GM23338 (cell line): ENCODE measurements around the gene WBP4. TPM values are rescaled to one million over a fixed set of nuclear protein-coding genes. Genes with fewer than 3 reads are reported as not detected.

Experiments
- ATAC-seq: fragments of 200-7000 bp; cut with Tn5 transposase; 3 replicates; pipeline ENCODE4 v1.9.1; 2020
- DNase-seq: peaks from one replicate; pipeline ENCODE4 v3.0.0-alpha.2; 2015; ENCODE audit warnings: low spot score
- H2AFZ ChIP-seq: fragments of 200-600 bp; sonication (generic); 2 replicates; pipeline ENCODE4 v1.8.0; 2016; ENCODE audit warnings: antibody characterized with exemption, mild to moderate bottlenecking, moderate library complexity
- H3F3A ChIP-seq: fragments of 200-600 bp; sonication (generic); replicated peaks from 2 replicates; pipeline ENCODE4 v1.8.0; 2017; ENCODE audit warnings: antibody characterized with exemption, mixed run types, low read depth
- H3K27ac ChIP-seq: fragments of 200-600 bp; sonication (generic); 2 replicates; pipeline ENCODE4 v1.6.1; 2016; ENCODE audit warnings: low read depth
- H3K27me3 ChIP-seq: fragments of 200-600 bp; sonication (generic); 2 replicates; pipeline ENCODE4 v1.8.0; 2016; ENCODE audit warnings: mild to moderate bottlenecking, mixed run types, moderate library complexity; ENCODE audit not compliant: insufficient read depth
- H3K36me3 ChIP-seq: fragments of 200-600 bp; sonication (generic); 2 replicates; pipeline ENCODE4 v1.8.0; 2016; ENCODE audit warnings: mild to moderate bottlenecking; ENCODE audit not compliant: insufficient read depth
- H3K4me1 ChIP-seq: fragments of 200-600 bp; sonication (generic); 2 replicates; pipeline ENCODE4 v1.8.0; 2016; ENCODE audit warnings: mild to moderate bottlenecking, moderate library complexity; ENCODE audit not compliant: insufficient read depth
- H3K4me2 ChIP-seq: fragments of 200-600 bp; sonication (generic); 2 replicates; pipeline ENCODE4 v1.7.1; 2017; ENCODE audit warnings: mixed run types
- H3K4me3 ChIP-seq: fragments of 200-600 bp; sonication (generic); 2 replicates; pipeline ENCODE4 v1.6.1; 2016; ENCODE audit warnings: mixed run types
- H3K79me2 ChIP-seq: fragments of 200-600 bp; sonication (generic); replicated peaks from 2 replicates; pipeline ENCODE4 v1.8.0; 2017; ENCODE audit warnings: mild to moderate bottlenecking; ENCODE audit not compliant: insufficient read depth
- H3K9me2 ChIP-seq: fragments of 200-600 bp; sonication (generic); 2 replicates; pipeline ENCODE4 v1.8.0; 2017; ENCODE audit not compliant: insufficient read depth
- H4K20me1 ChIP-seq: fragments of 200-600 bp; sonication (generic); replicated peaks from 2 replicates; pipeline ENCODE4 v1.8.0; 2017; ENCODE audit warnings: mild to moderate bottlenecking; ENCODE audit not compliant: insufficient read depth
- H3K27ac Mint-ChIP-seq: 2 replicates; pipeline ENCODE4 v1.8.0; 2020; ENCODE audit warnings: inconsistent platforms, mild to moderate bottlenecking, moderate library complexity, mixed read lengths
- H3K27me3 Mint-ChIP-seq: 3 replicates; pipeline ENCODE4 v1.8.0; 2022; ENCODE audit warnings: low read depth, mild to moderate bottlenecking, moderate library complexity, mixed read lengths, inconsistent platforms; ENCODE audit not compliant: insufficient read depth, poor library complexity
- H3K36me3 Mint-ChIP-seq: 3 replicates; pipeline ENCODE4 v1.8.0; 2021; ENCODE audit warnings: low read depth, mild to moderate bottlenecking, inconsistent platforms, moderate library complexity, mixed read lengths
- H3K4me1 Mint-ChIP-seq: 3 replicates; pipeline ENCODE4 v1.8.0; 2020; ENCODE audit warnings: mild to moderate bottlenecking, inconsistent platforms, mixed read lengths
- H3K4me3 Mint-ChIP-seq: 3 replicates; pipeline ENCODE4 v1.8.0; 2021; ENCODE audit warnings: moderate library complexity, mild to moderate bottlenecking, inconsistent platforms, mixed read lengths
- H3K9me3 Mint-ChIP-seq: 3 replicates; pipeline ENCODE4 v1.8.0; 2020; ENCODE audit warnings: moderate library complexity, mild to moderate bottlenecking, inconsistent platforms, mixed read lengths
- CREB1 ChIP-seq: fragments of 250-450 bp; sonication (Bioruptor Pico); IDR thresholded peaks from 2 replicates; pipeline ENCODE4 v1.5.0; 2020; ENCODE audit warnings: low read depth, mild to moderate bottlenecking, moderate library complexity
- CTCF ChIP-seq, 2 experiments: fragments of 200-600 bp in 1 of 2; sonication (generic) in 1 of 2; conservative IDR thresholded peaks; 2 replicates each; pipeline versions ENCODE4 v1.5.1 to v1.6.1; 2016 to 2017; ENCODE audit warnings: antibody characterized with exemption in 2 of 2, low read depth in 2 of 2, mild to moderate bottlenecking in 2 of 2, moderate library complexity in 1 of 2
- EZH2 ChIP-seq: fragments of 200-600 bp; sonication (generic); IDR thresholded peaks from one replicate; pipeline ENCODE4 v1.8.0; 2017; ENCODE audit warnings: antibody characterized with exemption, mild to moderate bottlenecking, low read depth; ENCODE audit not compliant: unreplicated experiment
- JUNB ChIP-seq: IDR thresholded peaks from one replicate; pipeline ENCODE4 v1.6.1; 2016; ENCODE audit warnings: antibody characterized with exemption; ENCODE audit not compliant: unreplicated experiment
- NANOG ChIP-seq: IDR thresholded peaks from 2 replicates; pipeline ENCODE4 v1.6.1; 2016; ENCODE audit warnings: antibody characterized with exemption, borderline replicate concordance
- STAT1 ChIP-seq: IDR thresholded peaks from one replicate; pipeline ENCODE4 v1.6.1; 2016; ENCODE audit warnings: antibody characterized with exemption; ENCODE audit not compliant: unreplicated experiment
- ZNF331 ChIP-seq: fragments of 250-450 bp; sonication (Bioruptor Pico); IDR thresholded peaks from 2 replicates; pipeline ENCODE4 v1.5.0; 2020; ENCODE audit warnings: low read depth, mild to moderate bottlenecking, moderate library complexity
- ZNF462 ChIP-seq: fragments of 250-450 bp; sonication (Bioruptor Pico); IDR thresholded peaks from 2 replicates; pipeline ENCODE4 v1.5.0; 2020; ENCODE audit warnings: mild to moderate bottlenecking, moderate library complexity
- polyA plus RNA-seq: library from polyadenylated mRNA; unstranded; fragments of >200 nt; fragmentation: Nextera tagmentation; extraction: Ambion mirVana; gene quantifications from 2 replicates; pipeline ENCODE4 v1.2.1, GENCODE V29; 2016
- total RNA-seq: library from RNA; depleted of rRNA; stranded (reverse); fragments of >200 nt; shearing (Covaris generic); gene quantifications from 2 replicates; pipeline ENCODE4 v1.2.3, GENCODE V29; 2014

WBP4 gene
- total and polyA plus RNA-seq, 2 experiments from 2014 or later = 7.6 to 33.8 TPM

- no peak overlapping the region for H2AFZ ChIP-seq
- DNase-seq (no peak), ATAC-seq (no peak)
- 0 out of 2 replicates have a peak, but pooled peaks cover 3% of the 10 kb centered on the region for H3K79me2 ChIP-seq
- Mint-ChIP-seq H3K4me1 (peaks cover 25% of the 10 kb centered on the region), H3K27me3 (no peaks in the 10 kb centered on the region), H3K9me3 (no peaks in the 10 kb centered on the region), H3K36me3 (no peaks in the 10 kb centered on the region), H3K4me3 (no peak overlapping the region), H3K27ac (no peak overlapping the region)
- H3K36me3 ChIP-seq = no peaks in the 10 kb centered on the region
- H3K27me3 ChIP-seq = no peaks in the 10 kb centered on the region
- H4K20me1 ChIP-seq = no peaks in the 10 kb centered on the region
- H3K4me1 ChIP-seq = peaks cover 36% of the 10 kb centered on the region
- H3K4me3 ChIP-seq = no peak overlapping the region
- H3F3A ChIP-seq = no peaks in the 10 kb centered on the region
- no peak for TF ChIP-seq NANOG
- H3K4me2 ChIP-seq = no peak overlapping the region
- H3K9me2 ChIP-seq = no peaks in the 10 kb centered on the region
- no peak overlapping the region for H3K27ac ChIP-seq
Observed at GRCh38 chr13:41013835-41014234, 47.5 kb upstream of the WBP4 start.

- ATAC-seq (peak; percentile 47; the same call in 2 of the 3 replicates), DNase-seq (no peak)
- peak overlapping the region; percentile 33; the same call in 1 of the 2 replicates for H3K27ac ChIP-seq
- H3K4me2 ChIP-seq = peak overlapping the region; percentile 18; the same call in 1 of the 2 replicates
- peaks cover 43% of the 10 kb centered on the region for H3K4me1 ChIP-seq
- no peaks in the 10 kb centered on the region for H3K27me3 ChIP-seq
- H3K36me3 Mint-ChIP-seq = no peaks in the 10 kb centered on the region
- TF ChIP-seq JUNB (no peak), ZNF331 (CRISPR knock-in tag) (no peak)
- no peaks in the 10 kb centered on the region for H3K36me3 ChIP-seq
- H4K20me1 ChIP-seq = no peaks in the 10 kb centered on the region
- 0 out of 2 replicates have a peak, but pooled peaks cover 3% of the 10 kb centered on the region for H3K79me2 ChIP-seq
- no peak overlapping the region for H3K4me3 ChIP-seq
- no peaks in the 10 kb centered on the region for H3F3A ChIP-seq
- no peak overlapping the region for H2AFZ ChIP-seq
- H3K27ac Mint-ChIP-seq = no peak overlapping the region
- no peaks in the 10 kb centered on the region for H3K27me3 Mint-ChIP-seq
- H3K9me2 ChIP-seq = no peaks in the 10 kb centered on the region
- no peak overlapping the region for H3K4me3 Mint-ChIP-seq
- H3K4me1 Mint-ChIP-seq = peaks cover 36% of the 10 kb centered on the region
- no peaks in the 10 kb centered on the region for H3K9me3 Mint-ChIP-seq
Observed at GRCh38 chr13:41015920-41016319, 45.4 kb upstream of the WBP4 start.

GRCh38 chr13:41017159-41017558 lies 44.1 kb upstream of the WBP4 start:
- no peak overlapping the region for H3K27ac Mint-ChIP-seq
- no peaks in the 10 kb centered on the region for H3K27me3 ChIP-seq
- no peaks in the 10 kb centered on the region for H4K20me1 ChIP-seq
- peaks cover 51% of the 10 kb centered on the region for H3K4me1 ChIP-seq
- H3K4me3 Mint-ChIP-seq = no peak overlapping the region
- no peaks in the 10 kb centered on the region for H3F3A ChIP-seq
- no peak for ATAC-seq
- no peak for DNase-seq
- H3K79me2 ChIP-seq = 0 out of 2 replicates have a peak, but pooled peaks cover 3% of the 10 kb centered on the region
- H3K27me3 Mint-ChIP-seq = no peaks in the 10 kb centered on the region
- no peaks in the 10 kb centered on the region for H3K36me3 Mint-ChIP-seq
- no peaks in the 10 kb centered on the region for H3K36me3 ChIP-seq
- no peaks in the 10 kb centered on the region for H3K9me2 ChIP-seq
- H3K4me2 ChIP-seq = no peak overlapping the region
- peaks cover 45% of the 10 kb centered on the region for H3K4me1 Mint-ChIP-seq
- no peak overlapping the region for H3K4me3 ChIP-seq
- H2AFZ ChIP-seq = no peak overlapping the region
- H3K27ac ChIP-seq = no peak overlapping the region
- no peaks in the 10 kb centered on the region for H3K9me3 Mint-ChIP-seq
- TF ChIP-seq CTCF (conservative IDR thresholded peaks at IDR 0.05; ENCODE audit: low read depth in 2 of 2) (no peak), STAT1 (no peak), ZNF462 (no peak), CREB1 (no peak), EZH2 (no peak), ZNF331 (CRISPR knock-in tag) (no peak)
